ENCODE data around the gene DMD.

Gene DMD

GRCh38 chrX:31186693-31187338 is 2024.5 kb downstream of the DMD start:
- no peak for DNase-seq (ENCODE audit: low read depth in 2 of 2)

- no peak for DNase-seq (ENCODE audit: low read depth in 2 of 2)
These were observed 2025.5 kb downstream of the DMD start for GRCh38 chrX:31185884-31186283.

- DNase-seq (ENCODE audit: low read depth in 2 of 2): no peak
These were observed 2029.9 kb downstream of the DMD start for GRCh38 chrX:31181377-31182000.

GRCh38 chrX:31179203-31179602 is 2032.1 kb downstream of the DMD start:
- DNase-seq (ENCODE audit: low read depth in 2 of 2): no peak

- DNase-seq (ENCODE audit: low read depth in 2 of 2): no peak
These were observed 2032.6 kb downstream of the DMD start for GRCh38 chrX:31178769-31179125.

GRCh38 chrX:31178064-31178768 is 2033.1 kb downstream of the DMD start:
- no peak for DNase-seq (ENCODE audit: low read depth in 2 of 2)

- no peak for DNase-seq (ENCODE audit: low read depth in 2 of 2)
These were observed 2040.6 kb downstream of the DMD start for GRCh38 chrX:31170792-31171191.

- no peak for DNase-seq (ENCODE audit: low read depth in 2 of 2)
These were observed 2042.8 kb downstream of the DMD start for GRCh38 chrX:31168551-31168950.

- DNase-seq (ENCODE audit: low read depth in 2 of 2): no peak
These were observed 2044.5 kb downstream of the DMD start for GRCh38 chrX:31166832-31167231.

GRCh38 chrX:31166416-31166815 is 2044.9 kb downstream of the DMD start:
- no peak for DNase-seq (ENCODE audit: low read depth in 2 of 2)

GRCh38 chrX:31165241-31166035 is 2045.9 kb downstream of the DMD start:
- no peak for DNase-seq (ENCODE audit: low read depth in 2 of 2)

- DNase-seq (ENCODE audit: low read depth in 2 of 2): no peak
These were observed 2056.4 kb downstream of the DMD start for GRCh38 chrX:31154946-31155345.

- no peak for DNase-seq (ENCODE audit: low read depth in 2 of 2)
These were observed 2057.8 kb downstream of the DMD start for GRCh38 chrX:31153475-31154047.

GRCh38 chrX:31147175-31147574 is 2064.2 kb downstream of the DMD start:
- DNase-seq (ENCODE audit: low read depth in 2 of 2): no peak

- DNase-seq (ENCODE audit: low read depth in 2 of 2): no peak
These were observed 2071.4 kb downstream of the DMD start for GRCh38 chrX:31139961-31140360.

- DNase-seq (ENCODE audit: low read depth in 2 of 2): no peak
These were observed 2073.2 kb downstream of the DMD start for GRCh38 chrX:31138124-31138523.

- DNase-seq (ENCODE audit: low read depth in 2 of 2): no peak
These were observed 2075.2 kb downstream of the DMD start for GRCh38 chrX:31136144-31136611.

GRCh38 chrX:31132821-31133241 is 2078.5 kb downstream of the DMD start:
- DNase-seq (ENCODE audit: low read depth in 2 of 2): no peak

GRCh38 chrX:31130457-31131220 is 2080.7 kb downstream of the DMD start:
- DNase-seq (ENCODE audit: low read depth in 2 of 2): no peak

GRCh38 chrX:31128855-31129254 is 2082.5 kb downstream of the DMD start:
- no peak for DNase-seq (ENCODE audit: low read depth in 2 of 2)

- DNase-seq (ENCODE audit: low read depth in 2 of 2): no peak
These were observed 2083.6 kb downstream of the DMD start for GRCh38 chrX:31127716-31128115.

Measured in activated CD8-positive, alpha-beta memory T cell treated with anti-CD3 and anti-CD28 coated beads for 4 hours (primary cell).